WTC11 (cell line): ENCODE measurements around the gene BAIAP2L1. TPM values are rescaled to one million over a fixed set of nuclear protein-coding genes. Genes with fewer than 3 reads are reported as not detected.

Experiments used
- ATAC-seq: fragments of 200-7000 bp; cut with Tn5 transposase; 2 replicates; pipeline ENCODE4 v1.10.0; 2021; ENCODE audit warnings: mild to moderate bottlenecking, moderate library complexity
- CTCF ChIA-PET: fragments of 300-600 bp; sonication (Branson Sonifier 250); formaldehyde crosslinking; loops from one replicate; lab custom pipeline; 2021; ENCODE audit warnings: antibody characterized with exemption; lab: Charles Lee
- POLR2A ChIA-PET: fragments of 350-600 bp; sonication (Branson Sonifier 250); formaldehyde crosslinking; loops from one replicate; lab custom pipeline; 2021; ENCODE audit warnings: antibody characterized with exemption; lab: Charles Lee
- DNase-seq: peaks from one replicate; pipeline ENCODE4 v3.0.0; 2021; ENCODE audit warnings: low spot score
- H3K27ac Mint-ChIP-seq: 2 replicates; pipeline ENCODE4 v1.8.0; 2021; ENCODE audit warnings: mixed read lengths
- H3K27me3 Mint-ChIP-seq: 2 replicates; pipeline ENCODE4 v1.8.0; 2021; ENCODE audit warnings: low read depth, mild to moderate bottlenecking, moderate library complexity, mixed read lengths
- H3K36me3 Mint-ChIP-seq: 2 replicates; pipeline ENCODE4 v1.8.0; 2021; ENCODE audit warnings: mixed read lengths
- H3K4me1 Mint-ChIP-seq: 2 replicates; pipeline ENCODE4 v1.8.0; 2022; ENCODE audit warnings: mixed read lengths
- H3K4me3 Mint-ChIP-seq: 2 replicates; pipeline ENCODE4 v1.8.0; 2021; ENCODE audit warnings: mild to moderate bottlenecking, moderate library complexity, mixed read lengths
- H3K9me3 Mint-ChIP-seq: 2 replicates; pipeline ENCODE4 v1.8.0; 2021; ENCODE audit warnings: mixed read lengths
- AR ChIP-seq: fragments of 250-450 bp; sonication (Bioruptor Pico); IDR thresholded peaks from 2 replicates; pipeline ENCODE4 v1.9.0; 2021; ENCODE audit warnings: mild to moderate bottlenecking
- ATF3 ChIP-seq: sonication (generic); formaldehyde crosslinking; conservative IDR thresholded peaks from 2 replicates; pipeline ENCODE4 v1.8.1; 2022; ENCODE audit warnings: mild to moderate bottlenecking, missing genetic modification reagents
- CBFB ChIP-seq: sonication (generic); formaldehyde crosslinking; IDR thresholded peaks from 2 replicates; pipeline ENCODE4 v1.8.1; 2022; ENCODE audit warnings: mild to moderate bottlenecking, low read depth, missing genetic modification reagents
- CTCF ChIP-seq: fragments of 200-600 bp; IDR thresholded peaks from 2 replicates; pipeline ENCODE4 v1.8.0; 2022; ENCODE audit warnings: antibody characterized with exemption
- HMGXB4 ChIP-seq: sonication (generic); formaldehyde crosslinking; IDR thresholded peaks from 2 replicates; pipeline ENCODE4 v1.8.1; 2023; ENCODE audit warnings: mild to moderate bottlenecking, moderate library complexity, missing genetic modification reagents
- NFE2L1 ChIP-seq: sonication (generic); formaldehyde crosslinking; IDR thresholded peaks from 2 replicates; pipeline ENCODE4 v1.8.1; 2023; ENCODE audit warnings: missing genetic modification reagents
- NR1H2 ChIP-seq: sonication (generic); formaldehyde crosslinking; IDR thresholded peaks from 2 replicates; pipeline ENCODE4 v1.9.0; 2021; ENCODE audit warnings: mild to moderate bottlenecking, moderate library complexity, missing genetic modification reagents
- PRRX2 ChIP-seq: fragments of 250-450 bp; sonication (Bioruptor Pico); IDR thresholded peaks from 2 replicates; pipeline ENCODE4 v1.8.0; 2021; ENCODE audit warnings: mild to moderate bottlenecking
- SMAD3 ChIP-seq: sonication (generic); formaldehyde crosslinking; IDR thresholded peaks from 2 replicates; pipeline ENCODE4 v1.8.0; 2022; ENCODE audit warnings: missing genetic modification reagents, mild to moderate bottlenecking, borderline replicate concordance
- SP1 ChIP-seq: sonication (generic); formaldehyde crosslinking; conservative IDR thresholded peaks from 2 replicates; pipeline ENCODE4 v1.8.1; 2022; ENCODE audit warnings: missing genetic modification reagents
- USF1 ChIP-seq: sonication (generic); formaldehyde crosslinking; IDR thresholded peaks from 2 replicates; pipeline ENCODE4 v1.8.0; 2022; ENCODE audit warnings: mild to moderate bottlenecking, missing genetic modification reagents
- ZNF121 ChIP-seq: sonication (generic); formaldehyde crosslinking; IDR thresholded peaks from 2 replicates; pipeline ENCODE4 v1.8.0; 2023; ENCODE audit warnings: missing genetic modification reagents
- ZNF423 ChIP-seq: fragments of 250-450 bp; sonication (Bioruptor Pico); IDR thresholded peaks from 2 replicates; pipeline ENCODE4 v2.1.2; 2022; ENCODE audit warnings: mild to moderate bottlenecking, moderate library complexity
- ZSCAN18 ChIP-seq: fragments of 250-450 bp; sonication (Bioruptor Pico); IDR thresholded peaks from 2 replicates; pipeline ENCODE4 v2.1.2; 2022; ENCODE audit warnings: mild to moderate bottlenecking, moderate library complexity
- total RNA-seq: library from RNA; stranded (reverse); gene quantifications from 3 replicates; pipeline ENCODE4 v1.2.3, GENCODE V29; 2021

BAIAP2L1 gene
- total RNA-seq, 1 experiment from 2014 or later: 37.5 TPM

- POLR2A ChIA-PET: interaction anchor here (0.7 to 1.6 kb wide), 2 partner anchors 112 to 113 kb away, joined by 4 to 5 read pairs; partner anchors contain the start of gene BAIAP2L1
- CTCF ChIA-PET: interaction anchor here (0.6 to 1.7 kb wide), 12 partner anchors 13 to 543 kb away, joined by 3 to 9 read pairs (median 4); partner anchors contain the start of gene BAIAP2L1
Observed at GRCh38 chr7:98288064-98288823, 112.6 kb downstream of the BAIAP2L1 start.

GRCh38 chr7:98287486-98287959 is 113.4 kb downstream of the BAIAP2L1 start:
- Mint-ChIP-seq H3K36me3 (peaks cover 14% of the 10 kb centered on the region), H3K27ac (no peak overlapping the region), H3K4me3 (no peak overlapping the region), H3K4me1 (peaks cover 38% of the 10 kb centered on the region), H3K9me3 (no peaks in the 10 kb centered on the region), H3K27me3 (no peaks in the 10 kb centered on the region)
- TF ChIP-seq USF1 (CRISPR knock-in tag) (no peak), ATF3 (CRISPR knock-in tag) (no peak), AR (CRISPR knock-in tag) (no peak), CTCF (no peak), ZNF121 (CRISPR knock-in tag) (no peak), SP1 (CRISPR knock-in tag) (0 out of 2 replicates have a peak, but pooled peaks have one; percentile 36), ZNF423 (CRISPR knock-in tag) (peak; percentile 54; the same call in 1 of the 2 replicates)
- peak; percentile 71 for ATAC-seq
- CTCF ChIA-PET: interaction anchor here (0.7 to 1.7 kb wide), 10 partner anchors 20 to 544 kb away, joined by 3 to 9 read pairs (median 4); partner anchors contain the start of gene BAIAP2L1
- POLR2A ChIA-PET: interaction anchor here (1.6 kb wide), 1 partner anchor 114 kb away, joined by 4 read pairs; the partner anchor contains the start of gene BAIAP2L1
- peak; percentile 66 for DNase-seq

More at GRCh38 chr7:98288064-98288823, 112.6 kb downstream of the BAIAP2L1 start:
- Mint-ChIP-seq H3K27ac (no peak overlapping the region; the same call in 1 of the 2 replicates), H3K4me3 (no peak overlapping the region), H3K27me3 (no peaks in the 10 kb centered on the region)
- no peak for ATAC-seq
- no peak for TF ChIP-seq PRRX2 (CRISPR knock-in tag)
- no peak for TF ChIP-seq HMGXB4
- no peak for TF ChIP-seq CBFB (CRISPR knock-in tag)
- TF ChIP-seq NFE2L1 (CRISPR knock-in tag): no peak
- TF ChIP-seq SMAD3 (CRISPR knock-in tag): no peak
- no peak for TF ChIP-seq ZSCAN18 (CRISPR knock-in tag)
- TF ChIP-seq NR1H2 (CRISPR knock-in tag): no peak
- TF ChIP-seq, all 79 proteins: peak for 0
- Mint-ChIP-seq H3K36me3 (peaks cover 15% of the 10 kb centered on the region), H3K9me3 (no peaks in the 10 kb centered on the region), H3K4me1 (peaks cover 31% of the 10 kb centered on the region)
- no peak for DNase-seq
